ENCODE results near the gene MYO18B.

Gene MYO18B

DNA sequence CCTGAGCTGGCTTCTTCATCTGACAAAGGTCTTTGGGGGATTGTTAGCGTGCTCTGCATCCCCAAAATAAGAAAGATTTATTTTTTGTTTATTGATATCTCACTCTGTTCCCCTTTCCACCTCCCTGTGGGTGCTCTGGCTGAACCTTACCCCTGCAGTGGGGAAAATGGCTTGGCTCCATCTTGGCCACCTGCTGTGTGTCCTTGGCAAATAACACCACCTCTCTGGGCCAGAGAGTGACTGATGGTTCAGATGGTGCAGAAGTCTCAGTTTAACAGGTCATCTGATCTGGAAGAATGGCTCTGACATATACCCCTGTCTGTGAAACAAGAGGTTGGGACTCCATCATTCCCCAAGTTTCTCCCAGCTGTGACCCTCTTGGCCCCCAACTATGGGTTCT is 157.6 kb downstream of the MYO18B start:
- Histone ChIP-seq H3F3A (ENCODE audit: insufficient read depth, low read length) (no peaks in the 10 kb centered on the region), H3K79me2 (ENCODE audit: low read length) (no peaks in the 10 kb centered on the region), H3K27ac (ENCODE audit: low read length) (no peak overlapping the region), H3K9me2 (replicated peaks; ENCODE audit: insufficient read depth, low read length) (no peaks in the 10 kb centered on the region), H3K36me3 (replicated peaks; ENCODE audit: insufficient read depth, low read length) (no peaks in the 10 kb centered on the region), H3K9ac (ENCODE audit: low read length) (no peak overlapping the region), H4K20me1 (ENCODE audit: insufficient read depth, low read length) (no peaks in the 10 kb centered on the region), H2AFZ (ENCODE audit: low read length) (no peak overlapping the region), H3K4me2 (ENCODE audit: low read depth, low read length) (no peak overlapping the region), H3K9me3 (replicated peaks; ENCODE audit: insufficient read depth, low read length) (no peaks in the 10 kb centered on the region), H3K4me1 (ENCODE audit: low read length) (no peaks in the 10 kb centered on the region), H3K27me3 (replicated peaks; ENCODE audit: insufficient read depth, low read length) (peaks cover 45% of the 10 kb centered on the region; the same call in 1 of the 2 replicates), H3K4me3 (ENCODE audit: low read length) (no peak overlapping the region)
- no peak for TF ChIP-seq EZH2 (optimal IDR thresholded peaks at IDR 0.05; ENCODE audit: low read depth, low read length)
- TF ChIP-seq, protein P1, sequence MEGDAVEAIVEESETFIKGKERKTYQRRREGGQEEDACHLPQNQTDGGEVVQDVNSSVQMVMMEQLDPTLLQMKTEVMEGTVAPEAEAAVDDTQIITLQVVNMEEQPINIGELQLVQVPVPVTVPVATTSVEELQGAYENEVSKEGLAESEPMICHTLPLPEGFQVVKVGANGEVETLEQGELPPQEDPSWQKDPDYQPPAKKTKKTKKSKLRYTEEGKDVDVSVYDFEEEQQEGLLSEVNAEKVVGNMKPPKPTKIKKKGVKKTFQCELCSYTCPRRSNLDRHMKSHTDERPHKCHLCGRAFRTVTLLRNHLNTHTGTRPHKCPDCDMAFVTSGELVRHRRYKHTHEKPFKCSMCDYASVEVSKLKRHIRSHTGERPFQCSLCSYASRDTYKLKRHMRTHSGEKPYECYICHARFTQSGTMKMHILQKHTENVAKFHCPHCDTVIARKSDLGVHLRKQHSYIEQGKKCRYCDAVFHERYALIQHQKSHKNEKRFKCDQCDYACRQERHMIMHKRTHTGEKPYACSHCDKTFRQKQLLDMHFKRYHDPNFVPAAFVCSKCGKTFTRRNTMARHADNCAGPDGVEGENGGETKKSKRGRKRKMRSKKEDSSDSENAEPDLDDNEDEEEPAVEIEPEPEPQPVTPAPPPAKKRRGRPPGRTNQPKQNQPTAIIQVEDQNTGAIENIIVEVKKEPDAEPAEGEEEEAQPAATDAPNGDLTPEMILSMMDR (IDR thresholded peaks at IDR 0.05; ENCODE audit: low read length): no peak
- TF ChIP-seq EZH2phosphoT487 (IDR thresholded peaks at IDR 0.05; ENCODE audit: low read length): no peak
- no peak for DNase-seq

DNA sequence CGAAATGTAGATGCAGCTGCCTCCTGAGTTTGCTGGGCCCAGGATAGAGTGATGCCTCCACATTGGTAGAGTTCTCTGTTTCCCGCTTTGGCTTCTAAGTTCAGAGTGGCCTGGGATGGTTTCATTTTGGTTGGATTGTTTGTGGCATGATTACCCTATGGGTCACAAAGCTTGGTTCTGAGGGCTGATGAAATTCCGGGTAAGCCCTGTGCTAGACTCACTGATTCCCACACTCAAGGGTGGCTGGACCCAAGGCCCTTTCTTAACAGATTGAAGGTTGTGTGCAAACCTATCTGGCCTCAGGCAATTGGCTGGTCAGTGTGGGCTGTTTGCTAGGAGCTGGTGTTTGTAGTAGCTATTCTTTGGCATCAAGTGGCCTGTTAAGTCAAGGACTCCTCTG is 158.4 kb downstream of the MYO18B start:
- Histone ChIP-seq H3K27ac (ENCODE audit: low read length) (no peak overlapping the region), H3K9ac (ENCODE audit: low read length) (no peak overlapping the region), H3K4me1 (ENCODE audit: low read length) (no peaks in the 10 kb centered on the region), H3K4me3 (ENCODE audit: low read length) (no peak overlapping the region), H4K20me1 (ENCODE audit: insufficient read depth, low read length) (no peaks in the 10 kb centered on the region), H3K79me2 (ENCODE audit: low read length) (no peaks in the 10 kb centered on the region), H3K36me3 (replicated peaks; ENCODE audit: insufficient read depth, low read length) (no peaks in the 10 kb centered on the region), H3K4me2 (ENCODE audit: low read depth, low read length) (no peak overlapping the region), H2AFZ (ENCODE audit: low read length) (no peak overlapping the region), H3K27me3 (replicated peaks; ENCODE audit: insufficient read depth, low read length) (peaks cover 42% of the 10 kb centered on the region; the same call in 1 of the 2 replicates), H3K9me2 (replicated peaks; ENCODE audit: insufficient read depth, low read length) (no peaks in the 10 kb centered on the region), H3K9me3 (replicated peaks; ENCODE audit: insufficient read depth, low read length) (no peaks in the 10 kb centered on the region), H3F3A (ENCODE audit: insufficient read depth, low read length) (no peaks in the 10 kb centered on the region)
- no peak for TF ChIP-seq EZH2 (optimal IDR thresholded peaks at IDR 0.05; ENCODE audit: low read depth, low read length)
- no peak for TF ChIP-seq EZH2phosphoT487 (IDR thresholded peaks at IDR 0.05; ENCODE audit: low read length)
- DNase-seq: no peak

DNA sequence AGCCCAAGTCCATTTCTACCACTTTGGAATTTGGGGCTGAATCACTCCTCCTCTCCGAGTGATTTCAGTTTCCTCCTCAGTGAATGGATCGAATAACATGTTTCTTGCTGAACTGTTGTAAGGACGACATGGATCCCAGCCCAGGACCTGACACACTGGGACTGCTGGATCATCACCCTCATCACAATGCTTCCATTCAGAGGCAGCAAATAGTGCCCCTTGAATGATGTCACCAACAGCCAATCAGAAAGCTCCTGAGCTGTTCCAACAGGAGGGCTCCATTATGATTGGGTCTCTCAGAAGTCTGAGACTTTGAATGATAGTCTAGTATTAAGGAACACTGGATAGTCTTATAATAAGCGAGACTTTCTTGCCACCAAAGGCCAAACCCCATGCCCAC is 158.9 kb downstream of the MYO18B start:
- Histone ChIP-seq H3K36me3 (replicated peaks; ENCODE audit: insufficient read depth, low read length) (no peaks in the 10 kb centered on the region), H3K4me3 (ENCODE audit: low read length) (no peak overlapping the region), H3F3A (ENCODE audit: insufficient read depth, low read length) (no peaks in the 10 kb centered on the region), H3K9ac (ENCODE audit: low read length) (no peak overlapping the region), H3K27me3 (replicated peaks; ENCODE audit: insufficient read depth, low read length) (peaks cover 46% of the 10 kb centered on the region; the same call in 1 of the 2 replicates), H3K79me2 (ENCODE audit: low read length) (no peaks in the 10 kb centered on the region), H3K4me1 (ENCODE audit: low read length) (no peaks in the 10 kb centered on the region), H2AFZ (ENCODE audit: low read length) (no peak overlapping the region), H4K20me1 (ENCODE audit: insufficient read depth, low read length) (no peaks in the 10 kb centered on the region), H3K27ac (ENCODE audit: low read length) (no peak overlapping the region), H3K4me2 (ENCODE audit: low read depth, low read length) (no peak overlapping the region), H3K9me2 (replicated peaks; ENCODE audit: insufficient read depth, low read length) (no peaks in the 10 kb centered on the region), H3K9me3 (replicated peaks; ENCODE audit: insufficient read depth, low read length) (no peaks in the 10 kb centered on the region)
- DNase-seq: no peak
- TF ChIP-seq, protein P1 (IDR thresholded peaks at IDR 0.05; ENCODE audit: low read length): no peak
- TF ChIP-seq EZH2 (optimal IDR thresholded peaks at IDR 0.05; ENCODE audit: low read depth, low read length) (no peak), EZH2phosphoT487 (IDR thresholded peaks at IDR 0.05; ENCODE audit: low read length) (no peak)

DNA sequence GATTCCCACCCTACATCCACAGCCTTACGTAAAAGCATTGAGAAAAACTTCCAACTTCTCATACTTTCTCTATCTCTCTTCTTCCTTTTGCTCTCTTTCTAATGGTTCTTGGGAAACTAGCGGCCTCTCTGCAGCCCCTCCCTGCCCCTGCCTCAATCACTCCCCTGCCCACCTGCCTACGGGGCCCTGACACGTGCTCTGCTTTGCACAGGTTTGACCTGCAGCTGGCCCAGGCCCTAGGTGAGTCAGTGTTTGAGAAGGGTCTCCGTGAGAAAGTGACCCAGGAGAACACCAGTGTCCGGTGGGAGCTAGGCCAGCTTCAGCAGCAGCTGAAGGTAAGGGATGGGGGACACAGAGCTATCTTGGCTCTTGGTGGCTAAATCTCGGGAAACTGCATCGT is 160.4 kb downstream of the MYO18B start:
- Histone ChIP-seq H3K79me2 (ENCODE audit: low read length) (no peaks in the 10 kb centered on the region), H2AFZ (ENCODE audit: low read length) (no peak overlapping the region), H3K4me1 (ENCODE audit: low read length) (no peaks in the 10 kb centered on the region), H3K9me3 (replicated peaks; ENCODE audit: insufficient read depth, low read length) (no peaks in the 10 kb centered on the region), H3K4me2 (ENCODE audit: low read depth, low read length) (no peak overlapping the region), H4K20me1 (ENCODE audit: insufficient read depth, low read length) (no peaks in the 10 kb centered on the region), H3K27me3 (replicated peaks; ENCODE audit: insufficient read depth, low read length) (peaks cover 46% of the 10 kb centered on the region; the same call in 1 of the 2 replicates), H3F3A (ENCODE audit: insufficient read depth, low read length) (no peaks in the 10 kb centered on the region), H3K27ac (ENCODE audit: low read length) (no peak overlapping the region), H3K36me3 (replicated peaks; ENCODE audit: insufficient read depth, low read length) (no peaks in the 10 kb centered on the region), H3K9ac (ENCODE audit: low read length) (no peak overlapping the region), H3K4me3 (ENCODE audit: low read length) (no peak overlapping the region), H3K9me2 (replicated peaks; ENCODE audit: insufficient read depth, low read length) (no peaks in the 10 kb centered on the region)
- TF ChIP-seq EZH2phosphoT487 (IDR thresholded peaks at IDR 0.05; ENCODE audit: low read length): no peak
- TF ChIP-seq, protein P1 (IDR thresholded peaks at IDR 0.05; ENCODE audit: low read length): no peak
- TF ChIP-seq EZH2 (optimal IDR thresholded peaks at IDR 0.05; ENCODE audit: low read depth, low read length): no peak
- no peak for DNase-seq
